ENCODE data around the gene FOXD3. TPM values are rescaled to one million over a fixed set of nuclear protein-coding genes. Genes with fewer than 3 reads are reported as not detected.

Gene FOXD3
- polyA plus RNA-seq, 1 experiment, result not detected

- H3K27me3 ChIP-seq (ENCODE audit: control insufficient read depth, insufficient read depth, low read length), result no peaks in the 10 kb centered on the region
Measured at GRCh38 chr1:63305043-63305442, 17.3 kb upstream of the FOXD3 start.

DNA sequence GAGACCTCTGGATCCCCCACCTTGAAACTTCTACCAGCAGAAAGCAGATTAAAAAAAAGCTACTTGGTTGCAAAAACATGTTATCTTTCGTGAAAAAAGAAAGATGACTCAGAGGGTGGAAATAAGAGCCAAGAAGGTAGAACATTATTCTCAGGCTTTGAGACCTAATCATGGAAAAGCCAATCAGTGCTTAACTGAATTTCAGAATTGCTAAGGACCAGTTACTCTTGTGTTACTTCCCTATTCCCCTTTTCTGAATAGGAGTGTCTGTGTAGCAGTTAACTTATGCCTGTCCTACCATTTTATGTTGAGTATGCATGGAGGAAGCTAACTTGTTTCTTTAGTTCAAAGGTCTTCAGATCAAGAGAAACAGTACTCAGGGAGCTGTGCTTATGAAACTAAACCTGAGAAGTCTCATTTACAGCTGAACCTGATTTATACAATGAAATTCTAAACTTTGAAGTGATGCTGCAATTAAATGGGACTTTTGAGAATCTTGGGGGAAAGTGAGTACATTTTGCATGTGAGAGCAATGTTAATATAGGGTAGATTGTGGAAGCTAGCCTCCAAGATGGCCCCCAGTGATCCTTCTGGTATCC lies 15.1 kb upstream of the FOXD3 start:
- no peak overlapping the region for H3K4me3 ChIP-seq (ENCODE audit: low read depth, low read length)
- no peaks in the 10 kb centered on the region for H3K27me3 ChIP-seq (ENCODE audit: control insufficient read depth, insufficient read depth, low read length)
- DNase-seq (ENCODE audit: low read depth), result no peak
- CTCF ChIA-PET, result no interaction called here
- POLR2A ChIA-PET, result no interaction called here
- TF ChIP-seq, protein P1, sequence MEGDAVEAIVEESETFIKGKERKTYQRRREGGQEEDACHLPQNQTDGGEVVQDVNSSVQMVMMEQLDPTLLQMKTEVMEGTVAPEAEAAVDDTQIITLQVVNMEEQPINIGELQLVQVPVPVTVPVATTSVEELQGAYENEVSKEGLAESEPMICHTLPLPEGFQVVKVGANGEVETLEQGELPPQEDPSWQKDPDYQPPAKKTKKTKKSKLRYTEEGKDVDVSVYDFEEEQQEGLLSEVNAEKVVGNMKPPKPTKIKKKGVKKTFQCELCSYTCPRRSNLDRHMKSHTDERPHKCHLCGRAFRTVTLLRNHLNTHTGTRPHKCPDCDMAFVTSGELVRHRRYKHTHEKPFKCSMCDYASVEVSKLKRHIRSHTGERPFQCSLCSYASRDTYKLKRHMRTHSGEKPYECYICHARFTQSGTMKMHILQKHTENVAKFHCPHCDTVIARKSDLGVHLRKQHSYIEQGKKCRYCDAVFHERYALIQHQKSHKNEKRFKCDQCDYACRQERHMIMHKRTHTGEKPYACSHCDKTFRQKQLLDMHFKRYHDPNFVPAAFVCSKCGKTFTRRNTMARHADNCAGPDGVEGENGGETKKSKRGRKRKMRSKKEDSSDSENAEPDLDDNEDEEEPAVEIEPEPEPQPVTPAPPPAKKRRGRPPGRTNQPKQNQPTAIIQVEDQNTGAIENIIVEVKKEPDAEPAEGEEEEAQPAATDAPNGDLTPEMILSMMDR (IDR thresholded peaks at IDR 0.05; ENCODE audit: insufficient read depth, low read depth, low read length), result no peak
- no peaks in the 10 kb centered on the region for H3K36me3 ChIP-seq (ENCODE audit: control insufficient read depth, insufficient read depth, low read length)

More at GRCh38 chr1:63305043-63305442, 17.3 kb upstream of the FOXD3 start:
- TF ChIP-seq, protein P1 (IDR thresholded peaks at IDR 0.05; ENCODE audit: insufficient read depth, low read depth, low read length), result no peak
- ChIA-PET POLR2A (no interaction called here), CTCF (no interaction called here)
- Histone ChIP-seq H3K4me3 (ENCODE audit: low read depth, low read length) (no peak overlapping the region), H3K36me3 (ENCODE audit: control insufficient read depth, insufficient read depth, low read length) (no peaks in the 10 kb centered on the region)
- no peak for DNase-seq (ENCODE audit: low read depth)

- CTCF ChIA-PET, result interaction anchor here (1.0 to 2.3 kb wide), 5 partner anchors 11 to 222 kb away, joined by 3 to 7 read pairs (median 3); no protein-coding TSS in a partner anchor
- POLR2A ChIA-PET, result no interaction called here
- peaks cover 44% of the 10 kb centered on the region for H3K27me3 ChIP-seq (ENCODE audit: control insufficient read depth, insufficient read depth, low read length)
- no peak overlapping the region for H3K4me3 ChIP-seq (ENCODE audit: low read depth, low read length)
- no peak for DNase-seq (ENCODE audit: low read depth)
- H3K36me3 ChIP-seq (ENCODE audit: control insufficient read depth, insufficient read depth, low read length), result no peaks in the 10 kb centered on the region
- TF ChIP-seq, protein P1 (IDR thresholded peaks at IDR 0.05; ENCODE audit: insufficient read depth, low read depth, low read length), result no peak
Measured at GRCh38 chr1:63316598-63316983, 5.8 kb upstream of the FOXD3 start.

DNA sequence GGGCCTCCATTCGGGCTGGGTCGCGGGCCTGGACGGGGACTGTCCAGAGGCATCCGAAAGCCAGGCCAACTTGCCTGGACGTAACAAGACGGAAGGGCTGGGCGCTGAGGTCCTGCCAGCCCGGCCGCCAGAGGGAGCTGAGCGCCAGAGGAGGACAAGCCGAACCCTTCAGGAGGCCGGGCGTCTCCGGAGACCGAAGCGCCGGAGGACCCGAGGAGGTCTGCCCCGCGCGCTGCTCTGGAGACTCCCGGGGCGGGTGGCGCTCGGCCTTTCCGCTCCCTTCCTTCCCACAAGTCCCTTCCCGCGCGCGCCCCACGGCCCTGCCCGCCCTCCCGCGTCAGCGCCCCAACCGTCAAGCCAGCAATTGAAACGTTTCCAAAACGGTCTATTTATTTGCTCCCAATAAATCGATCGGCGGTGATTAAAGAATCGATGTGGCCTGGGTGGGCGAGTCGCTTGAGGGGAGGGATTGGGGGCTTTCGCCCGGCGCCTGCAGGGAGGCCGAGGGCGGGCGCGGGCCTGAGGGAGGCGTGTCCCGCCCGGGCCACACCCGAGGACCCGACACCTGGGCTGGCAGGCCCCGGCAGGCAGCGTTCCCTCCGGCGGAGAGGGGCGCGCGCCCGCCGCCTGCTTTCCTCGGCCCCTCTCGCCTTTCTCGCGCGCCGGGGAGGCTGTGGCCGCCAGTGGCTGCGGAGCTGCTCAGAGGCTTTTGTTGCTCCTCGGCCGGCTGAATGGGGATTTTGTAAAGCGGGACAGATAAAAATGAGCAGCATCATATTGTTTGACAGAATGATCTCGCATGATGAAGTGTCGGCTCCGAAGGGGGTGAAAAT lies 5.2 kb upstream of the FOXD3 start:
- POLR2A ChIA-PET, result no interaction called here
- CTCF ChIA-PET, result interaction anchor here (0.5 to 2.3 kb wide), 7 partner anchors 10 to 221 kb away, joined by 3 to 7 read pairs (median 3); no protein-coding TSS in a partner anchor
- peaks cover 48% of the 10 kb centered on the region for H3K27me3 ChIP-seq (ENCODE audit: control insufficient read depth, insufficient read depth, low read length)

GRCh38 chr1:63317817-63318152 lies 4.6 kb upstream of the FOXD3 start:
- no peak for DNase-seq (ENCODE audit: low read depth)
- CTCF ChIA-PET, result interaction anchor here (0.5 to 2.3 kb wide), 5 partner anchors 9 to 142 kb away, joined by 3 to 7 read pairs (median 4); no protein-coding TSS in a partner anchor
- TF ChIP-seq, protein P1 (IDR thresholded peaks at IDR 0.05; ENCODE audit: insufficient read depth, low read depth, low read length), result no peak
- POLR2A ChIA-PET, result no interaction called here
- Histone ChIP-seq H3K4me3 (ENCODE audit: low read depth, low read length) (no peak overlapping the region; the same call in 1 of the 2 replicates), H3K36me3 (ENCODE audit: control insufficient read depth, insufficient read depth, low read length) (no peaks in the 10 kb centered on the region), H3K27me3 (ENCODE audit: control insufficient read depth, insufficient read depth, low read length) (peaks cover 49% of the 10 kb centered on the region)

More for the DNA sequence above, 5.2 kb upstream of the FOXD3 start:
- Histone ChIP-seq H3K36me3 (ENCODE audit: control insufficient read depth, insufficient read depth, low read length) (no peaks in the 10 kb centered on the region), H3K4me3 (ENCODE audit: low read depth, low read length) (peak overlapping the region; percentile 28)
- no peak for DNase-seq (ENCODE audit: low read depth)
- TF ChIP-seq, protein P1 (IDR thresholded peaks at IDR 0.05; ENCODE audit: insufficient read depth, low read depth, low read length), result peak; percentile 70

Measured in BJ (cell line).